ENCODE data around the gene KIAA1958.

GRCh38 chr9:112546149-112547012 is 59.8 kb downstream of the KIAA1958 start:
- no peak for TF ChIP-seq CTCF (IDR thresholded peaks at IDR 0.05; ENCODE audit: low read depth, low read length, missing input control)
- TF ChIP-seq, protein P1, sequence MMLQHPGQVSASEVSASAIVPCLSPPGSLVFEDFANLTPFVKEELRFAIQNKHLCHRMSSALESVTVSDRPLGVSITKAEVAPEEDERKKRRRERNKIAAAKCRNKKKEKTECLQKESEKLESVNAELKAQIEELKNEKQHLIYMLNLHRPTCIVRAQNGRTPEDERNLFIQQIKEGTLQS (IDR thresholded peaks at IDR 0.05): no peak

Data from liver (tissue), 3 donors.